GM12873 (cell line): ENCODE measurements around the gene TC2N.

Experiments
- CTCF ChIP-seq: IDR thresholded peaks from 2 replicates; pipeline ENCODE4 v1.5.1; 2012; ENCODE audit warnings: low read depth, mild to moderate bottlenecking, moderate library complexity, low read length, control low read depth; ENCODE audit not compliant: insufficient read depth; ENCODE audit errors: missing control alignments

Gene TC2N

DNA sequence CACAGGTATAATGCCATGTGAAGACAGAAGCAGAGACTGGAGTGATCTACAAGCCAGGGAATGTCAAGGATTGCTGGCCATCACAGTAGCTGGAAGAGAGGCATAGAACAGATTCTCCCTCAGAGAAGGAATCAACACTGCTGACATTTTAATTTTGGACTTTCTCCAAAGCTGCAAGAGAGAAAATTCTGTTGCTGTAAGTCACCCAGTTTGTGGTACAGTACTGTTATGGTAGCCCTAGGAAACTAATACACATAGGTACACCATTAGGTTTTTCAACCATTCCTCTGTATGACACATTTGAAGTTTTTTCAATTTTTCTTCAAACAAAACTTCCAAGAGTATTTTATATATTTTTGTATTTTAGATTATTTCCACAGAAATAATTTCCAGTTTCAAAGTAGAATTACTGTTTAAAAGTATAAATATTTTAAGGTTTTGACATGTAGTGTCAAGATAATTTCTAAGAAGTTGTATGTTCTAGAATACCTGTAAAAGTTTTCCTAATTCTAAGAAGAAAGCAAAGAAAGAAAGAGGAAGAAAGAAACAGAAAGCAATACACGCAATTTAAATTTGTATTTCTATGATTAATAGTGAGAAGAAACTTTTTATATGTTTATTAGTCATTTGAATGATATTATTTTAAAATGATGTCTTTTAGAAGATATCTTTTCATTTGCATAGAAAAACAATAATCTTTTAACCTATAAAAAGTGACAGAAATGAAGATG, 70.6 kb downstream of the TC2N start:
- TF ChIP-seq CTCF: no peak

DNA sequence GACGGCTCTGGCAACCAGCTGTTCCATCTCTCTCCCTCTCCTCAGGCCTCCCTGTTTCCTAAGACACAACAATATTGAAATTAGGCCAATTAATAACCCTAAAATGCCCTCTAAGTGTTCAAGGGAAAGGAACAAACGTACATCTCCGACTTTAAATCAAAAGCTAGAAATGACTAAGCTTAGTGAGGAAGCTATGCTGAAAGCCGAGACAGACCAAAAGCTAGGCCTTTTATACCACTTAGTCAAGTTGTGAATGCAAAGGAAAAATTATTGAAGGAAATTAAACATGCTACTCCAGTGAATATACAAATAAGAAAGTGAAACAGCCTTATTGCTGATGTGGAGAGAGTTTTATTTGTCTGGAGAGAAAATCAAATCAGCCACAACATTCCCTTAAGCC, 73.6 kb downstream of the TC2N start:
- TF ChIP-seq CTCF: no peak

GRCh38 chr14:91786188-91786587, 81.1 kb downstream of the TC2N start:
- no peak for TF ChIP-seq CTCF

DNA sequence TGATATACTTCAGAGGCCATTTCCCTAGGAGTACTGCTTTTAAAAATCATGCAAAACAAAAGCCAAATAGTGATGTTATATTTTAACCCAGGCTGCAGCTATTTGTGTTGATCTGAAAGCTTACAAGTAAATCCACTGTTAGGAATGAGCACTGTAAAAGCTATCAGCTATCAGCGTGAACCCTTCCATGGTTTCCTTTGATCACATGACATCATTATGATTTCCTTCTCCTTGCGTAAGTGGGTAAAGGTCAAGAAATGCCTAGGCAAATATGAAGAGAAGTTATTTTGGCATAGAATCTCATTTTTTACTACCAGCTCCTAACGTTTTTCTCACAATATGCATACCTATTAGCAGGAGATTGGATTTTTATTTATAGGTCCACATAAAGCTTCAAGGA, 86.9 kb downstream of the TC2N start:
- no peak for TF ChIP-seq CTCF

DNA sequence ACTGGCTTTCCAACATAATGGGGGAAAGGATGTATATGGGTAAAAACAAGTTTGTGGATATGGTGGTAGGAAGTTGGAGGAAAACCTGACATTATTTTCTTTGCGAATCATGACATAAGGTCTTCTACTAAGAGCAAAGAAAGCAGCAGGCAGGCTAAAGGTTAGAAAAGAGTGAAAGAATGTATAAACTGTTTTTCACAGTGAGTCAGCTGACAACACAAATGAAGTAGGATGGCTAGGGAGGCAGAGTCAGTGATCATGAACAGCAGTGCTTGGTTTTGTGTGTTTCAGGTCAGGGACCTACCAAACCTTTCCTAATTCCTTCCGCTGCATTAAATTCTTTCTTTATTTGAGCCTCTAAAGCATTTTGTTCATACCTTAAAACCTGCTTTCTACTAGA, 89.1 kb downstream of the TC2N start:
- TF ChIP-seq CTCF: no peak

DNA sequence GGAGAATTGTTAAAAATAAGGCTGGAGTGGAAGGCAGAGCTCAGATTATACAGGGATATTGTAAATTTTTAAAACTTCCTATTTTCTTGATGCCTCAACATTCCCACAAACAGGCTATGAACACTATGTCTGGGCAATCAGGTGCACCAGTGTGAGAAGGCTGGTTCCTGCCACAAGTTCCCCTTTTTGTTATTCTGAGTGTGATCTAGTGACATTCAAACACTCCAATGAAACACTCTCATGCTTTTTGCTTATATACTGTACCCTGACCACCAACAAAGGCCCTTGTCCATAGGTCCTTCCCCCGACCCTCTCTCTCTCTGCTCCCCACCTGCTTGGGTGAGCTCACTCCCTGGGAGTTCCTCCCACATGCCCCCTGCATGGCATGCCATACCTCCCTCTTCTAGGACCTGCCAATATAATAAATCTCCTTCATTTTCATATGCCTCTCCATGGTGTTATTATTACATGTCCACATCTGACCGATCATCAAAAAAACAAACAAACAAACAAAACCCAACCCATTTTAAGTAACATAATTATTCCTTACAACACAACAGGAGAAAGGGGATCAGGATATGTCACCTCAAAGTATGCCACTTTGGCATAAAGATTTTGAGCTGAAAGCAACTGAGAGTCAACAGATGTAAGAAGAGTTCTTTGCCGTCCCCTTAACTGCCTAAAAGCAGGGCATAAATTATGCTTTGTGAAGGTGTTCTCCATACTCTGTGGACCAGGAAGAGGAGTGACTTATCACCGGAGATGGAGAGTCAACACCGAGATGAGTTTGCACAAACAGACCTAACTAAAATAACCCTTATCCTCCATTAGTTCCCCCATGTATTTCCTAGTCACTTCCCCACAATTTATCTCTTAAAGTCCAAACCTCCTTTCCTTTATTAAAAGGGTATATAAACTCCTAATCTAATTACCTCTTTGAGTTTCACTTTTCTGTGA, 92.9 kb downstream of the TC2N start:
- no peak for TF ChIP-seq CTCF

DNA sequence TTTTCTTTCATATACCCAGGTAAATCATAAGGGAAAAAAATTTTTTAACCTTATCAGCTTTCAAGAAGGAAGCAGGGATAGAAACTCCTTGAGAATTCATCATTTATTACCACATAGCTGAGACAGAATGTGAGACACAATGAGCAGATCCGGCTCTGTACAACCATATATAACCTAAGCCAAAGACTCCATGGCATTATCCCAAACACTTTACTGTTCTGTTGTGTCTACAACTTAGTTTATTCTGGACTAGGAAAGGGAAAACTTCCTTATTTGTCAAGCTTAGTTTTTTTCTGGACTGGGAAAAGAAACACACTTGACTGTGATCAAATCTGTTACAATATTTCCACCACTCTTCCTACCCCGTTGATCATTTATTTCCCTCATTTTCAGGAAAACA, 97.2 kb downstream of the TC2N start:
- TF ChIP-seq CTCF: no peak
